Measurements from ENCODE around the gene DSEL.

DNA sequence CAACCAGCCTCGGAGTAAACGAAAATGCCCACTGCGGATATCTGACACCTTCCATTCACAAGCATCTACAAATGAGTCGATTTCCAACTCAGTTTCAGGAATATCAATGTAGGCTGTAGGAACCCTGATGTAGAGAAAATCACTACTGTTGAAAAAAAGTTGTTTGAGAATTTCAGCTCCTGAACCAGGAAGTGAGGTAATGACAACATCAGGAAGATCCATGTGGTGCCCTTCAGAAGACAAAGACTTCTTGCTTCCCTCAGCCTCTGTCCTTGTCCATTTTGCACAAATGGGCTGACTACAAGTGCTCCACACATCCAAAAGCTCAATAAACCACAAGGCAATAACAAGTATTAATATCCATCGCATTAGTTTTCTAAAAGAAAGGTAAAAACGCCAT is 4.7 kb downstream of the DSEL start:
- TF ChIP-seq, protein P1, sequence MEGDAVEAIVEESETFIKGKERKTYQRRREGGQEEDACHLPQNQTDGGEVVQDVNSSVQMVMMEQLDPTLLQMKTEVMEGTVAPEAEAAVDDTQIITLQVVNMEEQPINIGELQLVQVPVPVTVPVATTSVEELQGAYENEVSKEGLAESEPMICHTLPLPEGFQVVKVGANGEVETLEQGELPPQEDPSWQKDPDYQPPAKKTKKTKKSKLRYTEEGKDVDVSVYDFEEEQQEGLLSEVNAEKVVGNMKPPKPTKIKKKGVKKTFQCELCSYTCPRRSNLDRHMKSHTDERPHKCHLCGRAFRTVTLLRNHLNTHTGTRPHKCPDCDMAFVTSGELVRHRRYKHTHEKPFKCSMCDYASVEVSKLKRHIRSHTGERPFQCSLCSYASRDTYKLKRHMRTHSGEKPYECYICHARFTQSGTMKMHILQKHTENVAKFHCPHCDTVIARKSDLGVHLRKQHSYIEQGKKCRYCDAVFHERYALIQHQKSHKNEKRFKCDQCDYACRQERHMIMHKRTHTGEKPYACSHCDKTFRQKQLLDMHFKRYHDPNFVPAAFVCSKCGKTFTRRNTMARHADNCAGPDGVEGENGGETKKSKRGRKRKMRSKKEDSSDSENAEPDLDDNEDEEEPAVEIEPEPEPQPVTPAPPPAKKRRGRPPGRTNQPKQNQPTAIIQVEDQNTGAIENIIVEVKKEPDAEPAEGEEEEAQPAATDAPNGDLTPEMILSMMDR (conservative IDR thresholded peaks at IDR 0.05; ENCODE audit: low read depth, low read length), result no peak
- TF ChIP-seq EZH2 (IDR thresholded peaks at IDR 0.05; ENCODE audit: borderline replicate concordance, low read depth, low read length, poor library complexity, severe bottlenecking), result no peak

Measured in A673 (cell line).